Osteoblast (primary cell): ENCODE measurements around the gene RNF212. TPM values are rescaled to one million over a fixed set of nuclear protein-coding genes. Genes with fewer than 3 reads are reported as not detected.

Experiments
- DNase-seq: peaks from one replicate; pipeline ENCODE4 v3.0.0; 2011; ENCODE audit warnings: low spot score, mixed read lengths; ENCODE audit not compliant: insufficient read length; ENCODE audit errors: missing footprints
- H2AFZ ChIP-seq: 2 replicates; pipeline ENCODE4 v1.6.0; 2011; ENCODE audit warnings: mild to moderate bottlenecking, low read length
- H3K27ac ChIP-seq: 2 replicates; pipeline ENCODE4 v1.5.1; 2011; ENCODE audit warnings: mild to moderate bottlenecking, low read depth, low read length, moderate library complexity
- H3K27me3 ChIP-seq: 2 replicates; pipeline ENCODE4 v1.6.0; 2012; ENCODE audit warnings: mild to moderate bottlenecking, control low read depth, inconsistent platforms, low read length, moderate library complexity; ENCODE audit not compliant: insufficient read depth
- H3K36me3 ChIP-seq: 2 replicates; pipeline ENCODE4 v1.5.1; 2011; ENCODE audit warnings: mild to moderate bottlenecking, low read length, control low read depth, moderate library complexity; ENCODE audit not compliant: insufficient read depth
- H3K4me1 ChIP-seq: 2 replicates; pipeline ENCODE4 v1.5.1; 2011; ENCODE audit warnings: mild to moderate bottlenecking, low read length, control low read depth, moderate library complexity; ENCODE audit not compliant: insufficient read depth
- H3K4me2 ChIP-seq: 2 replicates; pipeline ENCODE4 v1.6.0; 2011; ENCODE audit warnings: mild to moderate bottlenecking, low read length; ENCODE audit not compliant: insufficient read depth
- H3K4me3 ChIP-seq: fragments of 200-600 bp; sonication (generic); 3 replicates; pipeline ENCODE4 v1.5.1; 2012; ENCODE audit warnings: mild to moderate bottlenecking, low read length, inconsistent platforms; ENCODE audit not compliant: insufficient read depth
- H3K79me2 ChIP-seq: 2 replicates; pipeline ENCODE4 v1.6.0; 2012; ENCODE audit warnings: mild to moderate bottlenecking, low read length, control low read depth, inconsistent platforms; ENCODE audit not compliant: insufficient read depth
- H3K9me3 ChIP-seq: 2 replicates; pipeline ENCODE4 v1.5.1; 2011; ENCODE audit warnings: low read depth, low read length, control low read depth
- H4K20me1 ChIP-seq: 2 replicates; pipeline ENCODE4 v1.6.0; 2012; ENCODE audit warnings: mild to moderate bottlenecking, low read length, control low read depth; ENCODE audit not compliant: insufficient read depth
- CTCF ChIP-seq: IDR thresholded peaks from 2 replicates; pipeline ENCODE4 v1.5.1; 2011; ENCODE audit warnings: mild to moderate bottlenecking, low read depth, low read length, moderate library complexity; ENCODE audit errors: extremely low read depth
- total RNA-seq: library from RNA; depleted of rRNA; stranded (reverse); fragments of >200 nt; gene quantifications from 2 replicates; pipeline ENCODE4 v1.2.3, GENCODE V29; 2012

Gene RNF212
- total RNA-seq, 1 donor = 7.6 TPM

DNA sequence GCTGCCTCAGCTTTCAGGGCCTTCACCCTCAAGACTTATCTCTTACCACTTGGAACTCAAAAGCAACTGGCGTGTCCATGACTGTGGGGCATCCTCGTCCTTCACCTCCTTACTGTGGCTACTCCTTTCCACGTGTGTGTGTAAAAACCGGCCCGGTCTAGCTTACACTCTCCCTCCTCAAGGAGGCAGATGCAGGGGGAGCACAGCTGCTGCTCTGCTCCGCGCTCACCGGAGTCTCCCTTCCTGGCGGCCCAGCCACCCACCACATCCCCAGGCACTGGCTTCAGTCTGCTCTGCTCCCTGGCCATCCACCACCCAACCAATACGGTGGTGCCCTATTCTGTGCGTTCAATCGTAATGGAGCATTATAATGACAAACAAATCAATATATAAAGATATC, 8.3 kb downstream of the RNF212 start:
- TF ChIP-seq CTCF = no peak
- no peak for DNase-seq
- Histone ChIP-seq H3K4me3 (no peak overlapping the region), H3K27me3 (no peaks in the 10 kb centered on the region), H3K79me2 (no peaks in the 10 kb centered on the region), H3K4me1 (no peaks in the 10 kb centered on the region), H3K36me3 (no peaks in the 10 kb centered on the region), H4K20me1 (no peaks in the 10 kb centered on the region), H3K27ac (no peak overlapping the region), H3K4me2 (no peak overlapping the region), H2AFZ (no peak overlapping the region), H3K9me3 (no peaks in the 10 kb centered on the region)

DNA sequence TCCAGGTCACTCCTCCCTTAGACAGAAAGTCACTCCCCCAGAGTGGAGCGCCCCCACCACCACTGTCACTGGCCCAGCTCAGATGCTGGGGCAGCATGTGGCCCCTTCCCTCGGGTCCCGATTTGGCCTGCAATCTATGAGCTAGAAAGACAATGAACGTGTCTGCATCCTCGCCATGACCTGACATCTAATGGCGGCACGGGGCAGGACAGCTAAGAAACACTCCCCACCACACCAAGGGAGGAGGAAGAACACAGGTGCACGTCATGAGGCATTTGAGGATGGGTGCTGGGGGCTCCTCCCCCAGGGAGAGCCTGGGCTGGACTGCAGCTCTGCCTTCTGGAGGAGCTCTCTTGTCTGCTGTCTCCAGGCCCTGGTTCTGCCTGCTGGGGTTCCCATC, 8.7 kb downstream of the RNF212 start:
- Histone ChIP-seq H3K27ac (no peak overlapping the region), H3K36me3 (no peaks in the 10 kb centered on the region), H3K27me3 (no peaks in the 10 kb centered on the region), H3K9me3 (no peaks in the 10 kb centered on the region), H3K4me1 (no peaks in the 10 kb centered on the region), H4K20me1 (no peaks in the 10 kb centered on the region), H3K79me2 (no peaks in the 10 kb centered on the region), H3K4me2 (no peak overlapping the region), H2AFZ (no peak overlapping the region), H3K4me3 (no peak overlapping the region)
- DNase-seq = no peak
- no peak for TF ChIP-seq CTCF

- H3K4me2 ChIP-seq = no peak overlapping the region
- no peaks in the 10 kb centered on the region for H3K4me1 ChIP-seq
- no peak overlapping the region for H2AFZ ChIP-seq
- H3K27ac ChIP-seq = no peak overlapping the region
- H3K79me2 ChIP-seq = no peaks in the 10 kb centered on the region
- H3K4me3 ChIP-seq = no peak overlapping the region
- DNase-seq = no peak
- no peaks in the 10 kb centered on the region for H3K36me3 ChIP-seq
- H4K20me1 ChIP-seq = no peaks in the 10 kb centered on the region
- TF ChIP-seq CTCF = no peak
- no peaks in the 10 kb centered on the region for H3K9me3 ChIP-seq
- no peaks in the 10 kb centered on the region for H3K27me3 ChIP-seq
These were observed 13.6 kb downstream of the RNF212 start for GRCh38 chr4:1099684-1100335.

- Histone ChIP-seq H3K4me3 (no peak overlapping the region), H3K4me1 (no peaks in the 10 kb centered on the region), H3K79me2 (no peaks in the 10 kb centered on the region), H3K9me3 (no peaks in the 10 kb centered on the region), H3K36me3 (no peaks in the 10 kb centered on the region), H3K27ac (no peak overlapping the region), H3K4me2 (no peak overlapping the region), H2AFZ (no peak overlapping the region), H4K20me1 (no peaks in the 10 kb centered on the region), H3K27me3 (no peaks in the 10 kb centered on the region)
- no peak for TF ChIP-seq CTCF
- DNase-seq = no peak
These were observed 14.1 kb downstream of the RNF212 start for GRCh38 chr4:1099270-1099669.
